ENCODE measurements around the gene EPHA3. TPM values are rescaled to one million over a fixed set of nuclear protein-coding genes. Genes with fewer than 3 reads are reported as not detected.

The EPHA3 gene
- total and polyA plus RNA-seq, 7 donors: 0.12 to 2.4 (median 0.64) TPM

DNA sequence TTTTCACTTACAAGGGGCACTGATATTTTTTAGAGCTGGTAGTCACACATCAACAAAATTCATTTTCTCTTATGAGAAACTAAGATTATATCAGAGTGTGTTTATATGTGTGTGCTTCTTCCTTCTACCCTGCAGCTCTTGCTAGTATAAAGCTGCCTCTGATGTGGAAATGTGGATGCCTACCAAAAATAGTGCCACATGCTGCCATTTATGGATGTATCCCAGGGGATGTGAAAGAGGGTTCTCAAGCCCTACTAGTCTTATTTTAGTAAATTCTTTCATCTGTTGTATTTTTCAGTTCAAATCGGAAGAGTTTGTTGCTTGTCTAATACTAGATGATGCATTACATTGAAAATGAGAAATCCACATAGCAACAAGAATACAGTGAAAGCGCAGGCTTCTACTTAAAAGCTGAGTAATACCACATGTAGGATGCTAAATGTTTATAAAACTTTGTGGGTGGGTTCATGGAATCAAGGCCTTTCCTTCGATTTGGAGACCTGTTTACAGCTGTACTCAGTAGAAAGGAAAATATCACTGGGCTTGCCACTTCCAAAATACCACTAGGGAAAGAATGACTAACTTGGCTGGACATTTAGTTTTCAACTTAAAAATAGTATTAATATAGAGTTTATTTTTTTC lies 399.2 kb downstream of the EPHA3 start:
- TF ChIP-seq, protein P1, sequence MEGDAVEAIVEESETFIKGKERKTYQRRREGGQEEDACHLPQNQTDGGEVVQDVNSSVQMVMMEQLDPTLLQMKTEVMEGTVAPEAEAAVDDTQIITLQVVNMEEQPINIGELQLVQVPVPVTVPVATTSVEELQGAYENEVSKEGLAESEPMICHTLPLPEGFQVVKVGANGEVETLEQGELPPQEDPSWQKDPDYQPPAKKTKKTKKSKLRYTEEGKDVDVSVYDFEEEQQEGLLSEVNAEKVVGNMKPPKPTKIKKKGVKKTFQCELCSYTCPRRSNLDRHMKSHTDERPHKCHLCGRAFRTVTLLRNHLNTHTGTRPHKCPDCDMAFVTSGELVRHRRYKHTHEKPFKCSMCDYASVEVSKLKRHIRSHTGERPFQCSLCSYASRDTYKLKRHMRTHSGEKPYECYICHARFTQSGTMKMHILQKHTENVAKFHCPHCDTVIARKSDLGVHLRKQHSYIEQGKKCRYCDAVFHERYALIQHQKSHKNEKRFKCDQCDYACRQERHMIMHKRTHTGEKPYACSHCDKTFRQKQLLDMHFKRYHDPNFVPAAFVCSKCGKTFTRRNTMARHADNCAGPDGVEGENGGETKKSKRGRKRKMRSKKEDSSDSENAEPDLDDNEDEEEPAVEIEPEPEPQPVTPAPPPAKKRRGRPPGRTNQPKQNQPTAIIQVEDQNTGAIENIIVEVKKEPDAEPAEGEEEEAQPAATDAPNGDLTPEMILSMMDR (IDR thresholded peaks at IDR 0.05): no peak
- Histone ChIP-seq H3K27me3 (ENCODE audit: insufficient read depth in 3 of 3, low read length in 2 of 3) (no peaks in the 10 kb centered on the region), H3K36me3 (ENCODE audit: insufficient read depth in 1 of 2, low read depth in 1 of 2) (no peaks in the 10 kb centered on the region), H3K4me3 (no peak overlapping the region), H3K9me3 (no peaks in the 10 kb centered on the region), H3K27ac (no peak overlapping the region), H3K4me1 (no peaks in the 10 kb centered on the region)
- DNase-seq: no peak
- intact Hi-C loops (cut with DNase I): no loop called here
- WGBS, 3 donors: 60 to 69% (median 68%) methylated on average over 3 of the region's 3 CpGs
- ATAC-seq: no peak

GRCh38 chr3:89521328-89521727 lies 413.9 kb downstream of the EPHA3 start:
- intact Hi-C loops (cut with DNase I): no loop called here
- WGBS, 3 donors: 54 to 69% (median 64%) methylated on average over 1 of the region's 1 CpG
- no peaks in the 10 kb centered on the region for H3K27me3 ChIP-seq (ENCODE audit: insufficient read depth in 3 of 3, low read length in 2 of 3)
- H3K9me3 ChIP-seq: no peaks in the 10 kb centered on the region
- TF ChIP-seq, protein P1 (IDR thresholded peaks at IDR 0.05): no peak
- DNase-seq (no peak), ATAC-seq (no peak)
- H3K4me1 ChIP-seq: no peaks in the 10 kb centered on the region
- no peak overlapping the region for H3K4me3 ChIP-seq
- no peaks in the 10 kb centered on the region for H3K36me3 ChIP-seq (ENCODE audit: insufficient read depth in 1 of 2, low read depth in 1 of 2)
- H3K27ac ChIP-seq: no peak overlapping the region

GRCh38 chr3:89522155-89522554 lies 414.7 kb downstream of the EPHA3 start:
- intact Hi-C loops (cut with DNase I): no loop called here
- no peak overlapping the region for H3K27ac ChIP-seq
- TF ChIP-seq, protein P1 (IDR thresholded peaks at IDR 0.05): no peak
- DNase-seq (no peak), ATAC-seq (no peak)
- H3K9me3 ChIP-seq: no peaks in the 10 kb centered on the region
- no peaks in the 10 kb centered on the region for H3K4me1 ChIP-seq
- no peaks in the 10 kb centered on the region for H3K36me3 ChIP-seq (ENCODE audit: insufficient read depth in 1 of 2, low read depth in 1 of 2)
- WGBS, 3 donors: 92 to 99% (median 94%) methylated on average over 2 of the region's 2 CpGs
- H3K4me3 ChIP-seq: no peak overlapping the region
- no peaks in the 10 kb centered on the region for H3K27me3 ChIP-seq (ENCODE audit: insufficient read depth in 3 of 3, low read length in 2 of 3)

DNA sequence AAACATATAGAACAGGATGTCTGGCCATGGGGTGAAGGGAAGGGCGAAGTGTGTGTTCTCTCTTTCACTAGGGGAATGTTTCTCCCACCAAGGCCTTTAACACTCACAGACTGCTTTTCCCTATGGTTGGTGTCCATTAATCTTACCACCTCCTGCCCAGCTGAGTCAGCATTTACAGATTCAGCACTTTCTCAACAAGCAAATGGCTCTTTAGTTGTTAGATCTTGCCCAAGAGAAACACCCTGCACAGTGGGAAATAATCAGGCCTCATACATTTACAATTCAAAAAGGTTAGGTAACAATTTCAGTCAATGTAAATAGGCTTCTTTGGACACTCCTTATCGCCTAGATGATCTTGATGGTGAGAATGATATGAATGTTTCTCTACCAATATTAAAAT lies 418.2 kb downstream of the EPHA3 start:
- TF ChIP-seq, protein P1 (IDR thresholded peaks at IDR 0.05): no peak
- H3K27me3 ChIP-seq (ENCODE audit: insufficient read depth in 3 of 3, low read length in 2 of 3): no peaks in the 10 kb centered on the region
- H3K9me3 ChIP-seq: no peaks in the 10 kb centered on the region
- H3K36me3 ChIP-seq (ENCODE audit: insufficient read depth in 1 of 2, low read depth in 1 of 2): no peaks in the 10 kb centered on the region
- H3K4me1 ChIP-seq: no peaks in the 10 kb centered on the region
- 72 to 88% (median 81%) methylated on average over 2 of the region's 2 CpGs for WGBS, 3 donors
- ATAC-seq (no peak), DNase-seq (no peak)
- intact Hi-C loops (cut with DNase I): no loop called here
- H3K4me3 ChIP-seq: no peak overlapping the region
- no peak overlapping the region for H3K27ac ChIP-seq

DNA sequence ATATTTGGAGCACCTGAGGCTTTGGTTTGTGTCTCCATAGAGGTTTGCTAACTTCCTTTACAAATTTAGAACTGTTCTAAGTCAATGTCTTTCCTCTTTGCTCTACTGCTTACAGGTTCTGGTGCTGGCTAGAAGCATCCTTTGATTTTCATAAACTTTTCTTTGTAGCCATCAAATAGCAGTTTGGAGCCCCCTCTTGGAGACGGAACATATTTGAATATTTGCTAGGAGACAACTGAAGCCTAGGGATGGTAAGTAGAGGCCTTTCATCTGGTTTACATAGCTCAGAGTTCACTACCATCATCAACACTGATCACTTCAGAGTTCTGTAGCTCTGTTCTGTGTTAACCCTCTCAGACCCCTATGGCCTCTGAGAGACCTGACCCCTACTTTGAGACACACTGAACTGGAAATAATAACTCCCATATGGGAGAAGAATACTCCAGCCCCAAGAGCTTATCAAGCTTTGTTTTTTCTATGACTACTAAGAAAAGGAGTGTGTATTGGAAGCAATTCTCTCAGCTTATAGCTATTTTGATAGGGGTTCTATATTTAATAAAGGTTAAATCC lies 420.4 kb downstream of the EPHA3 start:
- no peaks in the 10 kb centered on the region for H3K36me3 ChIP-seq (ENCODE audit: insufficient read depth in 1 of 2, low read depth in 1 of 2)
- no peak for DNase-seq
- no peak overlapping the region for H3K27ac ChIP-seq
- no peaks in the 10 kb centered on the region for H3K4me1 ChIP-seq
- no peaks in the 10 kb centered on the region for H3K9me3 ChIP-seq
- no peaks in the 10 kb centered on the region for H3K27me3 ChIP-seq (ENCODE audit: insufficient read depth in 3 of 3, low read length in 2 of 3)
- no peak for ATAC-seq
- H3K4me3 ChIP-seq: no peak overlapping the region
- intact Hi-C loops (cut with DNase I): no loop called here
- TF ChIP-seq, protein P1 (IDR thresholded peaks at IDR 0.05): no peak
- 74 to 86% (median 81%) methylated on average over 1 of the region's 1 CpG for WGBS, 3 donors
